NAMALWA (cell line): ENCODE data around the gene CYB5A.

Experiments
- DNase-seq: peaks from one replicate; pipeline ENCODE4 v3.0.0-alpha.2; 2015; ENCODE audit warnings: low spot score

CYB5A gene

DNA sequence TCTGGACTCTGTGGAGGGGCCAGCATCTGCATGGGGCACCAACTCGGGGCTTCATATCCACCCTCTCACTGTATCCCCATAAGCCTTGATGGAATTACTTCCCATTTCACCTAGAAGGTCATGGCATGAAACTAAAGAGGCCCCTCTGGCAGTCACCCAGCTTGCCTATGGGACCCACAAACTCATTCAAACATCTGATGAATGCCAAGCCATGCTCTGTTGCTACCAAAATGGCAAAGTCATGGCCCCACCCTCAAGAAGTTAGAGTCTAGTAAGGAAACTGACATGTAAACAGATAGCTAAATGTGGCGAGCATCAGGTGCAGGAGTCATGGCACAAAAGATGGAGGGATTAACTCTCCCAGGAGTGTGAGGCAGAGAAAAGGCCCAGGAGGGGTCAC is 14.5 kb downstream of the CYB5A start:
- DNase-seq: no peak

DNA sequence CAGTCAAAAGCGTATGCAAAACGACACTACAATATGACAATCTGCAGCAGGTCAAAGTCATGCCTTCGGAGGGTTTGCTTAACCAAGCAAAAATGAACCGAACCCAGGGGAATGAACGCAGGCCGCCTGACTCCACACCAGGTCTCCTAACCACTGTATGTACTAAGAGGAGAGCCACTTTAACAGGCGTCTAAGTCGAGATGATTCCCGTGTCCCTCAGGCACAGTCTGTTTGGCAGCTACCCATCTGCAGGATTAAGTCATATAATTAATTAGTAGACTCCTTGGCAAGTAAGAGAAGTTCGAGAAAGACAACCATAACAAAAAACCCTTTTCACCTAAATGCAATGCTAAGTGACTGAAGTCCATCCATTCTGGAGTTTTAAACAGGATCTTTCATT is 15.2 kb downstream of the CYB5A start:
- DNase-seq: no peak

DNA sequence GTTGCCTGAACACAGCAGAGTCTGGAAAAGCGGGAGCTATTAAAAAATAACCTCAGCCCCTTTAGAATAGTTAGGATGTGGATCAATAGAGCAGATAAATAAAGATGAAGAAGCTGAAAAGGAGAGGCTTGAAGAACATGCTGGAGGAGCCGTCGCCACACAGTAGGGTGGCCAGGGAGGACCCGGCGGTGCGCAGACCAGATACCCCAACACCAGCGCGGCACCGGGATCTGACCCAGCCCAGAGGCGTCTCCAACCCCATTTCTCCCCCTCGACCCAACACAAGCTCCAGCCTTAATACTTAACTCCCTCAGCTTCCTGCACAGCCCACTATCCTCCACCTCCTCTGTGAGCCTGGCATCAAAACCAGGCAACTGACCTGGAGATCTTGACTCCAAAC is 16.0 kb downstream of the CYB5A start:
- DNase-seq: no peak

DNA sequence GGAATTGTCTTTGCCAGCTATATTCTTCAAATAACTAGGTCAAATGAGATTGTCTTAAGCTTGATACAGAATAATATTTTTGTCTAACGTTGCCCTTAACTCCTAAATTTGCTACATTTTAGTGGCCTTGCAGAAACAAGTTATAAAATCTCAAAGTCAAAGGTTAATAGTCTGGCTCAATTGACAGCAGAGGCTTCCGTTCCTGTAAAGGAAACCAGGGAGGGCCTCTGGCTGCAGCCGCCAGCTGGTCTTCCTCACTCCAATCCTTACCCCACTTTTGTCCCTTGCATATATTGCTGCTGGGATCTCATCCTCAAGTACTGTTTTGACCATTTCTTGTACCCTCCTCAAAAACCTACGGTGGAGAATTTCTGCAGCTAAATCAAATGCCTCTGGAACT is 17.1 kb downstream of the CYB5A start:
- DNase-seq: no peak

GRCh38 chr18:74273394-74273793 is 18.4 kb downstream of the CYB5A start:
- no peak for DNase-seq

DNA sequence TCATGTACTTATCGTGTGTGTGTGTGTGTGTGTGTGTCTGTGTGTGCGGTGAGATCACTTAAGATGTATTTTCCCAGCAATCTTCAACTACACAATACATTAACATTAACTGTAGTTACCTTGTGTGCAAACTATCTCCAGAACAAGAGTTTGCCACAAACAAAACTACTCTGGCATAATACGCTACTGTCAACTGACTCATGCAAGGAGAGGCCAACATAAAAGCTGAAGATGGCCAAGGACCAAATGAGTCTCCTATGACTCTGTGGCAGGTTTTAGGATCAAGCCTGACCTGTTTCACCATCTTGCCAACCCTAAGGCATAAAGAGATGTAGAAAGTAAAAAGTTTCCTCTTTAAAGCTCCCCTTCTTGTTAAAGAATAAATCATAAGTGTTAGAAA is 20.1 kb downstream of the CYB5A start:
- no peak for DNase-seq

GRCh38 chr18:74268933-74269620 is 22.7 kb downstream of the CYB5A start:
- no peak for DNase-seq

DNA sequence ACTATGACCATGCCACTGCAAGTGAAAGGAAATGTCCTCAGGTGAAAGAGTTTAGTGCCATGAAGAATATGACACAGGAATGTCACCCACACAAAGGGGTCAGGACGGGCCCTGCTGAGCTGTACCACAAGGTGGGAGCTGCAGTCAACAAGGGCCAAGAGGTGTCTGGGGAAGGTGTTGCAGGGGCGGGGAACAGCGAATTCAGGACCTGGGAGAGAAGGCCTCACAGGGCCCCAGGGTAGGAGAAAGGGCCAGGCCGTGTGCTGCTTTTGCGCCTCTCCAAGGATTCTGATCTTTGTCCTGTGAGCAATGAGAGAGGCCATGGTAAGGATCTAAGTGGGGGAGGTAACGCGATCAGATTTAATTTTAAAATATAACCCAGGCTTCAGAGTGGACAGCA is 23.6 kb downstream of the CYB5A start:
- DNase-seq: no peak

GRCh38 chr18:74266161-74266560 is 25.6 kb downstream of the CYB5A start:
- DNase-seq: no peak

GRCh38 chr18:74265546-74266098 is 26.1 kb downstream of the CYB5A start:
- no peak for DNase-seq

- DNase-seq: no peak
Observed at GRCh38 chr18:74264303-74265020, 27.3 kb downstream of the CYB5A start.

DNA sequence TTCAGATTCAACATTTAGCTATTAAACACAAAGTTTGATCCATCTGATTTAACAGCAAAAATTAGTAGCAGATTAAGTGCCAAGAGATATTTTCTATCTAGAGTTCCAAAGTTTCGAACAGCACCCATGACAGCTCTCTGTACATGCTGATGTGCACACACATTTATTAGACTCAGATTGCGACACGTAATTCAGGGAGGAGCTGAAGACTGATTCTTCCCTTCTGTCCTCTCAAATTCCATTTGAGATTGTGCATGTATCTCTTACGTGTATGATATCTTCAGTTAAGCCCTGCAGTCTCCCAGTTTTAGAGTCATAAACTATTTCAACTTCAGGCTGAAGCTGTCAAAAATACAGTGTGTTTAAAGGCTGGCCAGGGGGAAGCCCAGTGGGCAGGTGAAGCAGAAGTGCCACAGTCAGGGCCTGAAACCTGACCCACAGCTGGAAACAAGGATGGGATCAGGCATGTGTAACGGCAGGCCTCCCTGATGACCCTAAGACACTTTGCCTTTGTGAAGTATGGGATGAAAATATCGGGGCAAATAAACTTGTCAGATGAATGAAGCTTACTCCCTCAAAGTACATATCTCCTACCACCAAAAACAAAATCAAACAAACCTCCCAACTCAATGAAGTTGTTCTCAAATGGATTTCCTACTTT is 30.6 kb downstream of the CYB5A start:
- no peak for DNase-seq

DNA sequence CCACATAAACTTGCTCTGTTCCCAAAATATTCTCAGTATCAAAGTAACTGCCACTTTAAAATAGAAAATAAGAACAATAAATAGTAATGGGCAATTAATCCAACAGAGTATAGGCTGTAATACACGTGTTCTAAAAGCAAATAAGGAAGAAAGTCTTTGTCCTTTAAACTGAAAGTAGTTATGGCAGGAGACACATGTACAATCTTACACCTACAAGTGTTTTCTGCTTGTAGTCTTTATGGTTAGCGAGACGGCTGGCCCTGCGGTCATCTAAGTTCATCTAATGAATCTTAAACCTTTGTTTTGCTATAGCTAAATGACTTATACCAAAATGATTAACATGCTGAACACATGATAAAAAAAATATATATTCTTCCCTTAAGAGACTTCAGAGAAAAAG is 32.4 kb downstream of the CYB5A start:
- DNase-seq: no peak

GRCh38 chr18:74257083-74257482 is 34.7 kb downstream of the CYB5A start:
- DNase-seq: no peak

DNA sequence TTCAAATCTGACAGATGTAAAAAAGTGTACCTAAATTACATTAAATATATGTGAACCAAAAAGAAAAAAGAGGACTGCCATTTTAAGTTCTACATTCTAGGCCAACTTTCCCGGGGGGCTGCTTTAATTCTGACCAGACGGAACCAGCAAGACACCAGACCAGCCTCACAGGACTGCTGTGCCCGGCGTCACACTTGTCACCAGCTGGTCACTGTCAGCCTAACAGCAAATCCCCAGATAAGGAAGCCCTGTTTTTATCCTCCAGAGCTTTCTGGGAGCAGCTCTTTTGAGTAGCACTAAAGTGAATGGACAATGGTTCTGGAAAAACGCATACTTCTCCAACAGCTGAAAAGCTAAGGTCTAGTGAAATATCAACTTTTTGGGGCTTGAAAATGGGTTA is 35.6 kb downstream of the CYB5A start:
- no peak for DNase-seq

GRCh38 chr18:74255131-74255616 is 36.6 kb downstream of the CYB5A start:
- DNase-seq: no peak

GRCh38 chr18:74252039-74252395 is 39.7 kb downstream of the CYB5A start:
- DNase-seq: no peak

- no peak for DNase-seq
Observed at GRCh38 chr18:74251297-74252038, 40.3 kb downstream of the CYB5A start.

DNA sequence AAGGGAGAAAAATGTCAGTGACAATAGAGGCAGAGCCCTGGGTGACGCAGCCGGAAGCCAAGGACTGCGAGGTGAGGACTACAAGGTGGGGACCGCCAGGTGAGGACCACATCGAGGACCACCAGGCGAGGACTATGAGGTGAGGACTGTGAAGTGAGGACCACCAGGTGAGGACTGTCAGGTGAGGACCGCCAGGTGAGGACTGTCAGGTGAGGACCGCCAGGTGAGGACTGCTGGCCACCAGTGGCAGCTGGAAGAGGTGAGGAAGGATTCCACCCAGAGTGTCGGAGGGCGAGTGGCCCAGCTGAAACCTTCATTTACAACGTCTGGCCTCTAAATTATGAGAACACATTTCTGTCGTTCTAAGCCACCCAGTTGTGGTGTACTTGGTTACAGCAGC is 41.6 kb downstream of the CYB5A start:
- no peak for DNase-seq

GRCh38 chr18:74249181-74249968 is 42.4 kb downstream of the CYB5A start:
- no peak for DNase-seq

DNA sequence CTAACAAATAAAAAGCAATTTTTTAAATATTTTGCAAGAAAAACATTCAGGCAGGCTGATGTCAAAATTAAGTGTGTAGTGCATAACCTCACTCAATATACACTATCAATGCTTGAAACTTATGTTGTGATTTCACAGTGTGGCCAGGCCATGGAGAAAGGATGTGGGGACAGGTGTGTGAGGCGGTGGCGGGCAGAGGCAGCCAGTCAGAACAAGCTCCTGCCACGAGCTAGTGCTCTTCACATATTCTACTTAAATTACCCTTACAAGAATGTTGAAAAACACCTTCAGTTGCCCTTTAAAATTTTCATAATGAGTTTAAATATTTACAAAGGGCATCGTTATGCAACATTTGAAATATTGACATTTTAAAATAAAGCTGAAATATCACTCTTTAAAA is 43.2 kb downstream of the CYB5A start:
- DNase-seq: no peak
